G401 (cell line): Measurements from ENCODE around the gene NOP53. TPM values are rescaled to one million over a fixed set of nuclear protein-coding genes. Genes with fewer than 3 reads are reported as not detected.
A peak's percentile ranks its signal among the peaks of the same experiment; 100 is the strongest.
"Not testable (repeated sequence)": the region's sequence is repeated elsewhere in the genome, so short reads cannot be mapped to it uniquely, and the experiment has no call there.

ENCODE experiments used
- DNase-seq: peaks from one replicate; pipeline ENCODE4 v3.0.0-alpha.2; 2015; ENCODE audit warnings: low spot score
- in situ Hi-C: cut with HindIII; loops from 2 replicates; pipeline ENCODE4 v1.10.0; 2016; ENCODE audit warnings: low sequenced_read_pairs, mixed read lengths
- total RNA-seq: library from RNA; depleted of rRNA; stranded (reverse); fragments of >200 nt; shearing (Covaris generic); gene quantifications from 2 replicates; pipeline ENCODE4 v1.2.3, GENCODE V29; 2014

NOP53 gene
- total RNA-seq, 1 experiment from 2014 or later: 431 TPM

DNA sequence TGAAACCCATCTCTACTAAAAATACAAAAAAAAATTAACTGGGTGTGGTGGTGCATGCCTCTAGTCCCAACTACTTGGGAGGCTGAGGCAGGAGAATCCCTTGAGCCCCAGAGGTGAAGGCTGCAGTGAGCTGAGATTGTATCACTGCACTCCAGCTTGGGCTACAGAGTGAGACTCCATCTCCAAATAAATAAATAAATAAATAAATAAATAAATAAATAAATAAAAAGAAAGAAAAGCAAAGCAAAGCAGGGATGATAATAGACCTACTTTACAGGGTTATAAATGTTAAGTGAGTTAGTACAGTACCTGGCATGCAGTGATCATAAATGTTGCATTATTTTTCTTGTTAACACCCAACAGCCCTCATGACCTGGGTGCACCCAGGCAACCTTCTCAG is 30.5 kb upstream of the NOP53 start:
- in situ Hi-C loops, DNase-seq: not testable (repeated sequence)

DNA sequence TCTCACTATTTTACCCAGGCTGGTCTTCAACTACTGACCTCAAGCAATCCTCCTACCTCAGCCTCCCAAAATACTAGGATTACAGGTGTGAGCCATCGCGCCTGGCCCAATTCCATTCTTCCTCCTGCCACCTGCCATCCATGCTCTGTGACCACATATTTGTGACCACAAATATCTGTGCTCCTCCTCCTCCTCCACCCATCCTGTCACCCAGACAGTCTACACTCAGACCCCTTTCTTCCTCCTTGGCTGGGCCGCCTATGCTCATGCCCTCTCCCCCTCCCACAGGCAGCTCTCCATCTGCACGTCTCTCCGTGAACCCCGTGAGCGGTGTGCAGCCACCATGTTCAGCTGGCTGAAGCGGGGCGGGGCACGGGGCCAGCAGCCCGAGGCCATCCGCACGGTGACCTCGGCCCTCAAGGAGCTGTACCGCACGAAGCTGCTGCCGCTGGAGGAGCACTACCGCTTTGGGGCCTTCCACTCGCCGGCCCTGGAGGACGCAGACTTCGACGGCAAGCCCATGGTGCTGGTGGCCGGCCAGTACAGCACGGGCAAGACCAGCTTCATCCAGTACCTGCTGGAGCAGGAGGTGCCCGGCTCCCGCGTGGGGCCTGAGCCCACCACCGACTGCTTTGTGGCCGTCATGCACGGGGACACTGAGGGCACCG is 28.9 kb upstream of the NOP53 start:
- no peak for DNase-seq
- in situ Hi-C loops: no loop called here

DNA sequence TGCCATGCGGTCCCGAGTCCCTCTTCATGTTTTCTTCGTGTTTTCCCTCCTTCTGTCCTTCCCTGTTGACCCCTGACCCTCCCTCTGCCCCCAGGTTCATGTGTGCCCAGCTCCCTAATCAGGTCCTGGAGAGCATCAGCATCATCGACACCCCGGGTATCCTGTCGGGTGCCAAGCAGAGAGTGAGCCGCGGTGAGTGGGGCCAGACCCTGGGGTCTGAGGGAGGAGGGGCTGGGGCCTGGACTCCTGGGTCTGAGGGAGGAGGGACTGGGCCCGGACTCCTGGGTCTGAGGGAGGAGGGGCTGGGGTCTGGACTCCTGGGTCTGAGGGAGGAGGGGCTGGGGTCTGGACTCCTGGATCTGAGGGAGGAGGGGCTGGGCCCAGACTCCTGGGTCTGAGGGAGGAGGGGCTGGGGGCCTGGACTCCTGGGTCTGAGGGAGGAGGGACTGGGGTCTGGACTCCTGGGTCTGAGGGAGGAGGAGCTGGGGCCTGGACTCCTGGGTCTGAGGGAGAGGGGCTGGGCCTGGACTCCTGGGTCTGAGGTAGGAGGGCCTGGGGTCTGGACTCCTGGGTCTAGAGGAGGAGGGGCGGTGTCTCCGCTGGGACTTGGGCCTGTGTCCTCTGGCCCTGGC is 26.8 kb upstream of the NOP53 start:
- in situ Hi-C loops, DNase-seq: not testable (repeated sequence)

DNA sequence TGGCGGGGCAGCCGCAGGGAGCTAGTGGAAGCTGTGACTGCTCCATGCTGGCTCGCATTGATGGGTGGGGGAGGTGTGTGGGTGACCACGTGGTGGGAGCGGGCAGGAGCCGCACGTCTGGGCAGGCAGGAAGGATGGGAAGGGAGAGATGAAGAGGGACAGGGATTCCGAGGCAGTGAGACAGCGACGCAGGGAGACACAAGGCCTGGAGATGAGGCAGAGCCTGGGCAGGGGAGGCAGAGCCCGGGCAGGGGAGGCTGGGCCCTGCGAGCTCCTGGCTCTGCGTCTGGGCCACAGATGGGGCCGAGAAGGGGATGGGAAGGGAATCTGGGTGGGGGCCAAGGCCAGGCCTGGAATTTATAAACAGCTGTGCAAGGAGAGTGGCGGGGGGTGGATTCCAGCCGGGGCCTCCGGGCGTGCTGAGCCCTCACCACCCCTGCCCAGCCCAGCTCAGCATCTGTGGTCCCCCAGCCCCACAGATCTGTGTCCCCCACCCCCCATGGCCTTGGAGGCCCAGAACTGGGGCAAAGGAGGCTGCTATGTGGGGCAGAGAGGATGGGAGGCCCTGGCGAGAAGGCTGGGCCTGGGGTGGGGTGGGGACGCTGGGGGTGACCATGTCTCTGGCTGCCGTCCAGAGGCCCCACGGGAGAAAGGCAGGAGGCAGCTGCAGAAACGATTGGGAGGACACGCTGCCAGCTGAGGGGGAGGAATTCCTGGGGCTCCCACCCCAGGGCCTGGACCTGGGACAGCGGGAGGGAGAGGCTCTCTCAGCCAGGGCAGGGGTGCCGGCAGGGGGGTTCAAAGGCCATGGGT is 26.1 kb upstream of the NOP53 start:
- in situ Hi-C loops: no loop called here
- peak; percentile 42 for DNase-seq

DNA sequence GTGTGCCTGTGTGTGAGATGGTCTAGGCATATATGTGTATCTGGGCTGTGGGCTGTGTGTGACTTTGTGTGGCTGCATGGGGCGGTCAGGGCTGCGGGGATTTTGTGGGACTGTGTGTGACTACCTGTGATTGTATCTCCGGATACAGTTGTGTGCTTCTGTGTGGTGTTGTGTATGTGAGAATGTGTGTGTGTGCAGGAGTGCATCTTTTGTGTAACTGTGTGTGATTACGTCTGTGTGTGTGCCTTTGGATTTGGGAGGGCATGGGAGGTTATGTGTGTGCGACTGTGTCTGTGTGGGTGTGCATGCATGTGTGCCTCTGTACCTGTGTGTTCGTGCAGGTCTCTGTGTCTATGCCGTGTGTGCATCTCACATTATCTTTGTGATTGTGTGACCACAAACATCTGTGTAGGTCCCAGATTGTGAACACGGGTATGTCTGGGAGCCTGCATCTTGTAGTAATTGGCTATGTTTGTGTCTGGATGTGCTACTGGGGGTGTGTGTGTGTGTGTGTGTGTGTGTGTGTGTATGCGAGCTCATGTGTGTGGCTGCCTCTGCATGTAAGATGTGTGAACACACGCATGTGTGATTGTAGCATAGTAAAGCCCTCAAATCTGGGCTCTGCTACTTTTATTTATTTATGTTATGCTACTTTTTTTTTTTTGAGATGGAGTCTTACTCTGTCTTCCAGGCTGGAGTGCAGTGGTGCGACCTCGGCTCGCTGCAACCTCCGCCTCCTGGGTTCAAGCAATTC is 24.5 kb upstream of the NOP53 start:
- DNase-seq: no peak
- in situ Hi-C loops: no loop called here

DNA sequence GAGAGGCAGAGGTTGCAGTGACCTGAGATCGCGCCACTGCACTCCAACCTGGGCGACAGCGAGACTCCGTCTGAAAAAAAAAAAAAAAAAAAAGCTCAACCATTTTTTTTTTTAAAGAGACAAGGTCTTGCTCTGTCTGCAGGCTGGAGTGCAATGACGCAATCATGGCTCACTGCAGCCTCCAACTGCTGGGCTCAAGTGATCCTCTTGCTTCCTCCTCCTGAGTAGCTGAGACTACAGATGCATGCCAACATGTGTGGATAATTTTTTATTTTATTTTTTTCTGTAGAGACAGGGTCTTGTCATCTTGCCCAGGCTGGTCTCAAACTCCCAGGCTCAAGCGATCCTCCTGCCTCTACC is 21.8 kb upstream of the NOP53 start:
- no peak for DNase-seq
- in situ Hi-C loops: no loop called here

DNA sequence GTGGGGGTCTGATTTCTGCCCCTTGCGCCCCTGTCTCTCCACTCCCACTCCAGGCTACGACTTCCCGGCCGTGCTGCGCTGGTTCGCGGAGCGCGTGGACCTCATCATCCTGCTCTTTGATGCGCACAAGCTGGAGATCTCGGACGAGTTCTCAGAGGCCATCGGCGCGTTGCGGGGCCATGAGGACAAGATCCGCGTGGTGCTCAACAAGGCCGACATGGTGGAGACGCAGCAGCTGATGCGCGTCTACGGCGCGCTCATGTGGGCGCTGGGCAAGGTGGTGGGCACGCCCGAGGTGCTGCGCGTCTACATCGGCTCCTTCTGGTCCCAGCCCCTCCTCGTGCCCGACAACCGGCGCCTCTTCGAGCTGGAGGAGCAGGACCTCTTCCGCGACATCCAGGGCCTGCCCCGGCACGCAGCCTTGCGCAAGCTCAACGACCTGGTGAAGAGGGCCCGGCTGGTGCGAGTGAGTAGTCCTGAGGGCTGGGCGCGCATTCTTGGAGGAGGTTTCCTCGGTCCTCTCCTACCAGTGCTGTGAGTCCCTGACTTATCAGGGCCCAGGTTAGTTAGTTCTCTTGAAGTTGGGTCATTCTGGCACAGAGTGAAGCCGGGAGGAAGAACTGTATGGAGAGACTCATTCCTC is 19.5 kb upstream of the NOP53 start:
- in situ Hi-C loops: no loop called here
- DNase-seq: no peak

DNA sequence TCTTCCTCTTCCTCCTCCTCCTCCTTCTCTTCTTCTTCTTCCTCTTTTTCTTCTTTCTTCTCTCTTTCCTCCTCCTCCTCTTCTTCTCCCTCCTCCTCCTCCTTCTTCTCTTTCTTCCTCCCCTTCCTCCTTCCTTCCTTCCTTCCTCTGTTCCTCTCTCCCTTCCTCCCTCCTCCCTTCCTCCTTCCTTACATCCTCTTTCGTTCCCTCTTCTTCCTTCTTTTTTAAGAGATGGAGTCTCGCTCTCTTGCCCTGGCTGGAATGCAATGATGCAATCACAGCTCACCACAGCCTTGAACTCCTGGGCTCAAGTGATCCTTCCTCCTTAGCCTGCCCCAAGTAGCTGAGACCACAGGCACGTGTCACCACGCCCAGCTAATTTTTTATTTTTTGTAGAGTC is 18.9 kb upstream of the NOP53 start:
- no peak for DNase-seq

DNA sequence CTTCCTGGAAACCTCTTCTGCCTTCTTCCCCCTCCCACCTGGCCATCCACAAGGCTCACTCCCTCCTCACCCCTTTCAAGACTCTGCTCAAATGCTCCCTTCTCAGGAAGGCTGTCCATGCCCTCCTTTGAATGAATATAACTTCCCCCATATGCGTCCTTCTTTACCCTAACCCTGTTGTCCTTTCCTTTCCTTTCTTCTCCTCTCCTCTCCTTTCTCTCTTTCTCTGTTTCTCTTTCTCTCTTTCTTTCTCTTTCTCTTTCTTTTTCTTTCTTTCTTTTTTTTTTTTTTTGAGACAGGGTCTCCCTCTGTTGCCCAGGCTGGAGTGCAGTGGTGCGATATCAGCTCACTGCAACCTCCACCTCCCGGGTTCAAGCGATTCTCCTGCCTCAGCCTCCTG is 17.1 kb upstream of the NOP53 start:
- DNase-seq, in situ Hi-C loops: not testable (repeated sequence)

More for the DNA sequence above, 18.9 kb upstream of the NOP53 start:
- in situ Hi-C loops: no loop called here

DNA sequence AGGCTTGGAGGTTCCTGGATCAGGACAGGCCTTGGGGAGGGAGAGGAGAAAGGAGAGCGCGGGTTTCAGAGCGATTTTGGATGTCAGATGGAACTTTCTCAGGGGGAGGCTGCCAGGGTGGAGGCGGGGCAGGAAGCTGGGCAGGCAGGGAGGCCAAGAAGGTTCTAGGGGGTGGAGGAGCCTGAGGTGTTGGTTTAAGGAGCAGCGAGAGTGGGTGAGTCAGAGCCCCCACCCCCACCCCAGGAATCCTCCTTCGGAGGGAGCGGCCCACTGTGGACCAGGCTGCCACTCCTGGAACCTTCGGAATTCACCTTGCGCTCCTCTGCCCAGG is 15.9 kb upstream of the NOP53 start:
- in situ Hi-C loops: no loop called here
- peak; percentile 17 for DNase-seq

DNA sequence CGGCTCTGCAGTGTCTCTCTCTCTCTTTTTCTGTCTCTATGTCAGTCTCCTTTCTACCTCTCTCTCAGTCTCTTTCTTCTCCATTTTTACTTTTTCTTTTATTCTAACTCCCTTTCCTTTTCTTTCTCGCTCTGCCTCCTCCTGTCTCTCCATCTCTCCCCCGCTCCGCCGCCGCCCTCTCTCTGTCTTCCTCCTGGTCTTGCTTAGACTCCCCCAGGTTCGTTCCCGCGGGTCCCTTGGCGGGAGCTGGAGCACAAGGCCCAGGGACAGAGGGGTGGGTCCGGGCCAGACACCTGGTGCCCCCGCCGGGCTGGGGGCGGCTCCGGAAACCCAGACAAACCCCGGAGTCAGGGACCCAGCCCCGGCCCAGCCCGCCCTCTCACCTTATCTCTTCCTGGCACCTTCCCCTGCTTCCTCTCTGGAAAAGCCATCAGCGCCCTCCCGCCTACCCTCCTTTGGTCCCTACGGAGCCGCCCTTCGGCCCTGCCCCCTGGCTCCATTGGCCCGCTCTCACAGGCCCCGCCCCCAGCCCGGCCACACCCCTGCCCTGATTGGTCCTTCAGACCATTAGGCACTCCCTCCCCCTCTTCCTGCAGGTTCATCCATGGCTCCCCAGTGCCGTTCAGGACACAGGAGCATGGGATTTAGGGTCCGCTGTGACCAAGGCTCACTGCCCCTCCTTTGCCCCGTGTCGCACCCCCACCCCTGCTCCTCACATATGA is 15.4 kb upstream of the NOP53 start:
- in situ Hi-C loops: no loop called here
- DNase-seq: peak; percentile 67

DNA sequence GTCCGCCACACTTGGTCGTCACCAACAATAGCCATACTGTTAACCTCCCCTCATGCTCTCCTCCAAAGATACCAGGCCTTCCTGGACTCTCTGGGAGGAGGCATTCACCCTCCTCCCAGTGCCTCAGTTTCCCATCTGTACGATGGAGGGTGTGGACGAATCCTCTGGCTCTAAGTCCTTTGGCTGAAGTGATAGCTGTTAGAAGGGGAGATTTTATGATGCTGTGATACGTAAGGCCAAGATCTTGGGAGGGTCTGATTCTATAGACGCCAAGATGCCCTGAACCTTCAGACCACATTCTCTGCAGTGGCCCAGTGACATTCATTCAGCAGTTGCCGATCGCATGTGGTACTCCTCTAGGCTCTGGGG is 14.8 kb upstream of the NOP53 start:
- in situ Hi-C loops: no loop called here

DNA sequence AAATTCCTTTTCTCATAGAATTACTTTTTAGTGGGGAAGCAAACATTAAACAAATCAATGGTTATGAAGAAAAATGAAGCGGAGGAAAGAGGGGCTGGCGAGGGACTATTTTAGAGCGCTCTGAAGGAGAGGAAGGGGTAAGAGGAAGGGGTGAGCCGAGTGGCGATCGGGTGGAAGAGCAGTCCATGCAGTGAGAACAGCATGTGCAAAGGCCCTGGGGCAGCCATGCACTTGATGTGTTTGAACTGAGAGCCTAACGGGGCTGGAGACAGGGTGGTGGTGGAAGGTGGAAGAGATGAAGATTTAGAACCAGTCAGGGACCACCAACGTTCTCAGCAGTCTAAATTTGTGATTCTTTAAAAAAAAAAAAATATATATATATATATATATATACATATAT is 14.4 kb upstream of the NOP53 start:
- no peak for DNase-seq

More for the DNA sequence above, 14.8 kb upstream of the NOP53 start:
- no peak for DNase-seq

DNA sequence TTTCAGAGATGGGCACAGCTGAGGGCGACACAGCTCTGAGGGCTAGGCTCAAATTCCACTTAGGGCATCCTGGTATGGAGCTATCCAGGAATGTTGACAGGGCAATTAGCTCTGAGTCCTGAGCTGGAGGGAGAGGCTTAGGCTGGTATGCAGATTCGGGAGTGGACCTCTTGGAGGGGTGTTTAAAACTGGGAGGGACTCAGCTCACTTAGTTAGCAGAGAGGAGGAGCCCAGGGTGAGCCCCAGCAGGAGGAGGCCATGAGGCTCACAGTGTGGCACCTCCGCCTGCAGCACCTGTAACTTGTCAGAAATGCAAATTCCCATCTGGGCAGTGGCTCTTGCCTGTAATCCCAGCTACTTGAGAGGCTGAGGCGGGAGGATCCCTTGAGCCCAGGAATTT is 10.2 kb upstream of the NOP53 start:
- in situ Hi-C loops: no loop called here
- no peak for DNase-seq

More for the DNA sequence above, 14.4 kb upstream of the NOP53 start:
- in situ Hi-C loops: no loop called here

DNA sequence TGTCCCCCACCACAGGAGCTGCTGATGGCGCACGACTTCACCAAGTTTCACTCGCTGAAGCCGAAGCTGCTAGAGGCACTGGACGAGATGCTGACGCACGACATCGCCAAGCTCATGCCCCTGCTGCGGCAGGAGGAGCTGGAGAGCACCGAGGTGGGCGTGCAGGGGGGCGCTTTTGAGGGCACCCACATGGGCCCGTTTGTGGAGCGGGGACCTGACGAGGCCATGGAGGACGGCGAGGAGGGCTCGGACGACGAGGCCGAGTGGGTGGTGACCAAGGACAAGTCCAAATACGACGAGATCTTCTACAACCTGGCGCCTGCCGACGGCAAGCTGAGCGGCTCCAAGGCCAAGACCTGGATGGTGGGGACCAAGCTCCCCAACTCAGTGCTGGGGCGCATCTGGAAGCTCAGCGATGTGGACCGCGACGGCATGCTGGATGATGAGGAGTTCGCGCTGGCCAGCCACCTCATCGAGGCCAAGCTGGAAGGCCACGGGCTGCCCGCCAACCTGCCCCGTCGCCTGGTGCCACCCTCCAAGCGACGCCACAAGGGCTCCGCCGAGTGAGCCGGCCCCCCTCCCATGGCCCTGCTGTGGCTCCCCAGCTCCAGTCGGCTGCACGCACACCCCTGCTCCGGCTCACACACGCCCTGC is 4.4 kb upstream of the NOP53 start:
- in situ Hi-C loops: no loop called here
- no peak for DNase-seq

DNA sequence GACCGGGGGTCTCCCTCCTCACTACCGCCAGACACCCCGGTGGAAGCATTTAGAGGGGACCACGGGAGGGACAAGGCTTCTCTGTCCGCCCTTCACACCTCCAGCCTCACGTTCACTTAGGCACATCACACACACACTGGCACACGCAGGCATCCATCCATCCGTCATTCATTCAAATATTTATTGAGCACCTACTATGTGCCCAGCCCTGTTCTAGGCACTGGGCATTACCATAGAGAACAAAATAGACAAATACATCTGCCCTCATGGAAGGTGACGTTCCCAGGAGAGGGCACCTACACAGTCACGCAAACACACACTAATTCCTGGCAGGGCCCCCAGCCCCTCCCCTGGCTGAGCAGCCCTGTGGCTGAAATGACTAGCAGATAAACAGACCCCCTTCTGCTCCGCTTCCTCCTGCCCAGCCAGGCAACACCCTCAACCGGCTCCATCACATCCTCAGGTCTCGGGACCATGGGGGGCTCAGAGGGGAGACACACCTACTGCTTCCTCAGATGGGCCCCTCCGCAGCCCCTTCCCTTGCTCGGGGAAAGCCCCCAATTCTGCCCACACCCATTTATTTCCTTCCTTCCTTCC is 3.7 kb upstream of the NOP53 start:
- DNase-seq: no peak

DNA sequence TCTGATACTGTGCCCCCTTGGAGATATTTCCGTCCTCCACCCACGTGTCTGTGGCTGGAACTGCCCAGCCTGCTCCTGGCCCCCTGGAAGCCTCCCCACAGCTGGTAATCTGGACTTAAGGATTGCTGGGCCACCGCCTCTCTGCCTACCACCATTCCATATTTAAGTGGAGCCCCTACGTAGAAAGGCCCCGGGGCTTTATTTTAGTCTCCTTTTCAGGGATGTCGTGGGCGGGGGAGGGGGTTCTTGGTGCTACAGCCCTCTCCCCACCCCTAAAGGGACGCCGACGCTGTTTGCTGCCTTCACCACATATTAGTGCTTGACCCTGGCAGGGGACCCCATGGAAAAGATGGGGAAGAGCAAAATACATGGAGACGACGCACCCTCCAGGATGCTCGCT is 2.7 kb upstream of the NOP53 start:
- in situ Hi-C loops: no loop called here
- DNase-seq: no peak

More for the DNA sequence above, 3.7 kb upstream of the NOP53 start:
- in situ Hi-C loops: no loop called here

DNA sequence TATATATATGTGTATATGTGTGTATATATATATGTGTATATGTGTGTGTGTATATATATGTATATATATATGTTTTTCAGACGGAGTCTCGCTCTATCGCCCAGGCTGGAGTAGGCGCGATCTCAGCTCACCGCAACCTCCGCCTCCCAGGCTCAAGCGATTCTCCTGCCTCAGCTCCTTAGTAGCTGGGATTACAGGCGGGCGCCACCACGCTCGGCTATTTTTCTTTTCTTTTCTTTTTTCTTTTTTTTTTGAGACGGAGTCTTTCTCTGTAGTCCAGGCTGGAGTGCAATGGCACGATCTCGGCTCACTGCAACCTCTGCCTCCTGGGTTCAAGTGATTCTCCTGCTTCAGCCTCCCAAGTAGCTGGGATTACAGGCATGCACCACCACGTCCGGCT is 783 bp downstream of the NOP53 start:
- in situ Hi-C loops: not testable (repeated sequence)

More for the DNA sequence above, 783 bp downstream of the NOP53 start:
- not testable (repeated sequence) for DNase-seq
